ENCODE results near the gene TMED3.
A peak's percentile ranks its signal among the peaks of the same experiment; 100 is the strongest.

Gene TMED3

GRCh38 chr15:79310985-79311900 lies at the start of gene TMED3:
TMED3 (plus strand) TSS chr15:79311112; CDS start chr15:79311250, 138 bp downstream.
- DNase-seq, result peak; percentile 86 to 91

- DNase-seq, result no peak
Observed at GRCh38 chr15:79261836-79262235, 49.1 kb upstream of the TMED3 start.

DNA sequence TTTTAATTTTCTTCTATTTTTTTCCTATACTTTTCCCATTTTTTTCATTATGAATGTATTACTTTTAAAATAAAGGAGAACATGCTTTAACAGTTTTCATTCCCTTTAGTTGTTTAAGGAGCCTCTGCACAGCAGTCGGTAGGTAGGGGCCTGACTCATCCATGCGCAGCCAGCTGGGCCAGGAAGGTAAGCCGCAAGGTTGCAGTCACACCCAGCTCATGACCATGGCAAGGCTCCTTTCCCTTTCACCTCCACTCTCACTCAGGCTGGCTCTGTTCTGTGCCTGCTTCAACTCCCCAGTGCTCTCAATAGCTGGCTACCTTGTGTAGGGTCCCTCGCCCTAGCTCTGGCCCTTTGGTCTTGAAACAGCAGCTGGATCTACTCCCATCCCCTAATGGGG lies 45.7 kb upstream of the TMED3 start:
- DNase-seq, result no peak

DNA sequence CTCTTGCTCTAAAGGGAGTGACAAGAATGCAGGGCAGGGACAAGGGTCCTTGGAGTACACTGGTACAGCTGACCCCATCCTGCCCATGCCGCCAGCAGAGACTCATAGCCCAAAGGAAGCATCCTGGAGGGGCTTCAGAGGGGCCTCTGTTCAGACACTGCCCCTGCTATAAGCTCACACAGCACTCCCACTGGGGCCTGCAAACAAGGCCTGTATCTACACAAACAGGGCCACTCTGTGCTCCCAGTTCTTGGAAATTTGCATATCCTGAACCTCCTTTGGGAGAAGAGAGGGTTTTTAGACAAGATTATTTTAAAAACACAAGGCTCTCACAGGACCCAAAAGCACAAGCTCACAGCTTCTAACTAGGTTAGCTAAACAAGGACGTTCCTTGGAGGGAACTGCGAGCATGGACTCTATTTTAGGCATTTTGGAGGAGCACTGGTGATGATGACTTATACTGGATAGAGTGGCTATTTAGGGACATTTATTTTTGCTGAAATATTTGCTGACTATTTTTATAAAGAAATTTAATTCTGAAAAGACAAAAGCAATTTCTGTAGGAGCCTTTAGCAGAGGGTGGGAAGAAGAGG lies 44.8 kb upstream of the TMED3 start:
- no peak for DNase-seq

DNA sequence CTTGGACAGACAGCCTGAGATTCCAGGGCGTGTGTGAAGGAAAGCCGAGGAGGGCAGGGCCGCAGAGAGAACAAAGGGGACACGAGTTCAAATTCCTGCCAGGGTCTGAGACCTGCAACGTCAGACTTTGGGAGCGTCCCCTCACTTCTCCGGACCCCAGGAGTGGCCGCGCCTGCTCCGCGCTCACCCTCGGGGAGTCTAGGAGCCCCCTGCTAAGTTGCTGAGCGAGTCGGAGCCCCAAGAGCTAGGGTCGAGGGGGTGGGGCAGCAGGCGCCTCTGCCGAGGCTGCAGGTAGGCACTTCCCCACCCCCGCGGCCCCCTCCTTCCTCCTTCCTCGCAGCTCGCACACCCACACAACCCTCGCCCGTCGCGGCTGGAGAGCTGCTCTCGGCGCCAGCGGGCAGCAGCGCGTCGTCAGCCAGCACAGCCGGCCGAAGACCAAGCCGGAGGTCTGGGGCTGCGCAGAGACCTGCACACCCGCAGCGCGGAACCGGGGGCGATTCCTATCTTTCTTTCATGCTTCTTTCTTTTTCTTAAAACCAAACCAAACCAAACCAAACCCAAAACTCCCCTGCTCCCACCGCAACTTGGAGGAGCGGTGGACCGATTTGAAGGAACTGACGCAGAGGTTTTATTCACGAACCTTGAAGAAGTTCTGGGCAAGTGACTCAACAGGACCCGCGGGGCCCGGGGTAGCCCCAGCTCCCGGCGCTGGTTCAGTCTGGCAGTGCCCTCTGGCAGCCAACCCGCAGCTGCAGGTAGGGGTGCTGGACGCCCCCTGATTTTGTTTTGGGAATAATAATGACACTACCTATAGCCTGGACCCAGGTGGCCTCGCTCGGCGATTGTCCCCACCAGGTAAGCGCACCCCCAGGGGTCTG lies 28.3 kb upstream of the TMED3 start, which contains the start of gene ANKRD34C:
Gene ANKRD34C, plus strand, starts transcription at position 352 of the 881 bp plus-strand sequence. CDS start 10,563 bp downstream, outside the sequence.
- no peak for DNase-seq

DNA sequence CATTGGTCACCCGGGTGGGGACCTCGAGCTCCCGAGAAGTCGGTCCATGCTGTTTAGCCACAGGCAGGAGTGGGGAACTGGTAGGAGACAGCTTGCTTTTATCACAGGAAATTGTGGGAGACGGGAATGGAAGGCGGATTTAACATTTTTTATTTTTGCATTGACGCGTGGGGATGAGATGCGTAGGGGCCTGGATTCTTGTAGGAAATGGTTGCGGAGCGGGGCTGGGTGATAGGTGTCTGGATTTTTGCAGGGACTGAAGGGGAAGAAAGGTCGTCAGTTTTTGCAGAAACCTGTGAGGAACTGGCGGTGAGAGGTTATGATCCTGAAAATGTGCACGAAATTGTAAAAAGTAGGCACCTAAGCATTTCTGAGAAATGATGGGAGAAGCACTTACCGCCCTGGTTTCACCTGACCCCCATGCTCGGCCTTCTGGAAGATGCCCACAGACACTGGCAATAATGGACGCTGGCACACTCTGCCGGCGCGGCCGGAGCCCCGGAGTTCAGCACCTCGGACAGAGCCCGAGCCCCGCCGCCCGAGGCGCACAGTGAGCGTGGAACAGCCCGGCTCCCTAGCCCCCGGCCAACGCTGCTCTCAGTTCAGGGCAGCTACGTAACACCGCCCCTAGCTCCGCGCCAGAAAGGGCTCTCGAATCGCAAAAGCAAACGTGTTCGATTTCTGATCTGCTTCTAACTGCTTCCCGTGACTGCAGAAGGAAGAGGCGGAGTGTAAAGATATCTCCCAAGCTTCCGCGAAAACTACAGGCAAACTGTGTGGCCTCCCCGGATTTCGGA lies 27.5 kb upstream of the TMED3 start:
- no peak for DNase-seq

- DNase-seq, result no peak
Observed at GRCh38 chr15:79290642-79291275, 20.2 kb upstream of the TMED3 start.

DNA sequence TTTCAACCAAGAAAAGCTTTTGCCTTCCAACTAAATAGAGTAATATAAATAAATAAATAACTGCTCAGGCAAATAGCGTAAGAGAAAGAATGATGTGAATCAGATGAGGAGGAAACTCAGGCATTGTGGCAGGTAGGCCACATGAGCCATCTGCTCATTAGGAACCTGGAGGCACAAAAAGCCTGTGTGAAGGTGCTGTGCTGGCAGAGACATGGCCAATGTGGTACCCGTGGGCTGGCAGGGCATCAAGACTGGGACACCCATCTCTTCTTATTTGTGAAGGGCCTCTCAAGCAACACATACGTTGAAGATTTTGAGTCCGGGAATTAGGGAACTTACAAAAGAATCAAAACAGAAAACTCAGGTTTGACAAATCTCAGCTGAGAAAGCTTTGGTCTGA lies 18.9 kb upstream of the TMED3 start:
- DNase-seq, result no peak

DNA sequence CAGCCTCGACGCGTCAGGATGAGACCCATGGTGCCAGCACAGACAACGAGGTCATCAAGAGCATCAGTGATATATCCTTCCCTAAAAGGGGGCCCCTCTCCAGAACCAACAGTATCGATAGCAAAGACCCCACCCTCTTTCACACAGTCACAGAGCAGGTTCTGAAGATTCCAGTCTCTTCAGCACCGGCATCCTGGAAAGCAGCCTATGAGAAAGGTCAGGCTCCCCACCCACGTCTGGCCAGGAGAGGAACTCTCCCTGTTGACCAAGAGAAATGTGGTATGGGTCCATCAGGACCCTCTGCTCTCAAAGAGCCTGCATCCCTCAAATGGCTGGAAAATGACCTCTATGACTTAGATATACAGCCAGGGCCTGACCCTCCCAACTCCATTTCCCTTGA lies 16.8 kb upstream of the TMED3 start:
- no peak for DNase-seq

GRCh38 chr15:79296583-79296982 lies 14.3 kb upstream of the TMED3 start:
- DNase-seq, result no peak

GRCh38 chr15:79299126-79299840 lies 11.6 kb upstream of the TMED3 start:
- DNase-seq, result no peak

GRCh38 chr15:79299841-79300235 lies 11.1 kb upstream of the TMED3 start:
- DNase-seq, result no peak

- no peak for DNase-seq
Observed at GRCh38 chr15:79307251-79307650, 3.7 kb upstream of the TMED3 start.

DNA sequence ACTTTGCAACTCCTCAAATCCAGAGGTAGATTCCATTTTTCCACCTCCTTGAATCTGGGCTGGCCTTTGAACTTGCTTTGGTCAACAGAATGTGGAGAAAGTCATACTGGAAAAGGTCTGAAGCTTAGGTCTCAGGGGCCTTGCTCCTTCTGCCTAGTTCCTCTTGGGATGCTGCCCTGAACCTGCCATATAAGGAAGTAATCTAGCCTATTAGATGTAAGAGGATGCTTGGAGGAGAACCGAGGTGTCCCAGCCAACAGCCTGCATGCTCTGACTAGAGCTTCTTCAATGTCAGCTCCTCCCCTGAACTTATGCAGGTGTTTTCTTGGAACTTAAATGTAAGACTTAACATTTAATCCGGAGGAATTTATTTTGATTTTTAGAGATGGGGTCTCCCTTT lies 2.0 kb upstream of the TMED3 start:
- DNase-seq, result peak in 1 of 2 experiments; percentile 4

DNA sequence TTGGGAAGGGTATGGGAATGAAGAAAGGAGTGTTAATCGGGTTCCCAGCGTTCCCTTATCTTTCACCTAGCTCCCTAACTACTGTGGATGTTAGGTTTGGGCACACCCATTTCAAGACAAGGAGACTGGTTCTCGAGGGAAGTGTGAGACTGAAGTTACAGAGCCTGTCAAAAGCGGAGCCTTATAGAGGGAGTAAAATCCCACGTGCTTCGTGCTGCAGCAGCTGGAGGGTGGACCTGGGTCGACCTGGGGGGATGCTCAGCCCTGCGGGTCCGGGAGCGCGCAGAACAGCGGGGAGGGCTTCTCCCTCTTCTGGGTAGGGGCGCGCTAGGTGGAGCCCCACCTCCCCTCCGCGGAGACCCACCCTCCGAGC lies 314 bp upstream of the TMED3 start:
- peak in 1 of 2 experiments; percentile 66 for DNase-seq

- DNase-seq, result peak in 1 of 2 experiments; percentile 25
Observed at GRCh38 chr15:79311901-79312553, 1.1 kb downstream of the TMED3 start.

GRCh38 chr15:79314186-79314585 lies 3.3 kb downstream of the TMED3 start:
- no peak for DNase-seq

DNA sequence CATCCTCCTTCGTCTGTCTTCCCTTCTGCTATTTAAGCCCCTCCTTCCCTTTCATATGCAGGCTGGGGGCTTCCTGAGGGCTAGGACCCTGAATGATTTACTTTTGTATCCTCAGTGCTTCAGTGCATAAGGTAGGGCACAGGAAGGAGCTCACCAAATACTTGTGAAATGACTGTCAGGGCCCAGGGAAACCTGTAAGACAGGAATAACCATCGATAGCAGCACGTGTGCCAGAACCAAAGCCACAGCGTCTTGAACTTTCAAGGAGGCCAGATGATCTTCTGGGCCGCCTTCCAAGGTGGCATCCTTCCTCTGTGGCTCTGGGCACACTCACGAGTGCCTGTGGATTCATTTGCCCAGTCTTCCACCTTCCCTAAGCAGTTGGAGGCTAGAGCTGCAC lies 3.9 kb downstream of the TMED3 start:
- DNase-seq, result no peak

- no peak for DNase-seq
Observed at GRCh38 chr15:79315623-79316328, 4.9 kb downstream of the TMED3 start.

- no peak for DNase-seq
Observed at GRCh38 chr15:79316864-79317263, 6.0 kb downstream of the TMED3 start.
